Uterus (tissue), 4 donors: ENCODE measurements around the gene SEPTIN11. TPM values are rescaled to one million over a fixed set of nuclear protein-coding genes. Genes with fewer than 3 reads are reported as not detected.

Experiments
- DNase-seq, 2 donors: peaks; one replicate each; pipeline ENCODE4 v3.0.0-alpha.2; 2019 to 2020
- H3K27ac ChIP-seq, 2 donors: fragments of 200-600 bp; sonication (generic); 1 replicate in 1 of 2; 2 replicates in 1 of 2; pipeline ENCODE4 v1.5.1; 2016 to 2018
- H3K27me3 ChIP-seq, 2 donors: fragments of 200-600 bp; sonication (generic); one replicate each; pipeline ENCODE4 v1.5.1; 2018 to 2019; ENCODE audit warnings: control low read depth in 1 of 2
- H3K36me3 ChIP-seq, 2 donors: fragments of 200-600 bp; sonication (generic); one replicate each; pipeline ENCODE4 v1.5.1; 2019; ENCODE audit warnings: control low read depth in 1 of 2
- H3K4me1 ChIP-seq, 2 donors: fragments of 200-600 bp; sonication (generic); one replicate each; pipeline ENCODE4 v1.5.1; 2018 to 2019; ENCODE audit warnings: control low read depth in 1 of 2
- H3K4me3 ChIP-seq, 2 donors: fragments of 200-600 bp; sonication (generic); 1 replicate in 1 of 2; 2 replicates in 1 of 2; pipeline ENCODE4 v1.5.1; 2018 to 2019; ENCODE audit warnings: mild to moderate bottlenecking in 1 of 2
- H3K9me3 ChIP-seq, 2 donors: fragments of 200-600 bp; sonication (generic); one replicate each; pipeline ENCODE4 v1.5.1; 2019; ENCODE audit warnings: control low read depth in 1 of 2
- CTCF ChIP-seq, 4 experiments: fragments of 200-600 bp in 2 of 4; fragments of 450-650 bp in 2 of 4; sonication (generic) in 2 of 4; IDR thresholded peaks; one replicate each; pipeline ENCODE4 v1.5.1; 2016 to 2019; ENCODE audit warnings: antibody characterized with exemption in 4 of 4, mild to moderate bottlenecking in 2 of 4, moderate library complexity in 1 of 4
- POLR2A ChIP-seq, 2 donors: fragments of 450-650 bp; IDR thresholded peaks; one replicate each; pipeline ENCODE4 v1.6.1; 2016; ENCODE audit warnings: antibody characterized with exemption in 2 of 2, mild to moderate bottlenecking in 1 of 2, moderate library complexity in 1 of 2
- intact Hi-C: fragments of 100-400 bp; cut with DNase I; formaldehyde crosslinking; loops from one replicate; pipeline ENCODE4 v1.15.1; 2023; ENCODE audit warnings: low total_unique reads
- total RNA-seq, 4 donors: library from RNA; depleted of rRNA in 3 of 4; stranded (reverse); fragments of >200 nt in 3 of 4; gene quantifications; one replicate each; pipeline versions ENCODE4 v1.1.0 to v1.2.4, GENCODE V29; 2014 to 2023
- donor health status: DM: yes; HTN: yes; CAD: no.

Gene SEPTIN11
- total RNA-seq, 4 donors from 2014 or later, result 49.4 to 317 (median 88.1) TPM

- Histone ChIP-seq H3K9me3 (no peaks in the 10 kb centered on the region), H3K4me3 (no peak overlapping the region), H3K27ac (peak overlapping the region in 1 of 2 donors; percentile 90), H3K36me3 (no peaks in the 10 kb centered on the region), H3K27me3 (no peaks in the 10 kb centered on the region), H3K4me1 (no peaks in the 10 kb centered on the region)
- TF ChIP-seq CTCF (IDR thresholded peaks at IDR 0.05) (no peak), POLR2A (IDR thresholded peaks at IDR 0.05) (no peak)
- intact Hi-C loops, result no loop called here
- no peak for DNase-seq
Measured at GRCh38 chr4:76952071-76952470, 2.5 kb downstream of the SEPTIN11 start.

- Histone ChIP-seq H3K27me3 (no peaks in the 10 kb centered on the region), H3K36me3 (no peaks in the 10 kb centered on the region), H3K9me3 (no peaks in the 10 kb centered on the region), H3K4me3 (no peak overlapping the region), H3K4me1 (no peaks in the 10 kb centered on the region), H3K27ac (peak overlapping the region in 1 of 2 donors; percentile 2)
- TF ChIP-seq CTCF (IDR thresholded peaks at IDR 0.05) (no peak), POLR2A (IDR thresholded peaks at IDR 0.05) (no peak)
- DNase-seq, result no peak
- intact Hi-C loops, result no loop called here
Measured at GRCh38 chr4:76952656-76953582, 3.4 kb downstream of the SEPTIN11 start.

- Histone ChIP-seq H3K27me3 (no peaks in the 10 kb centered on the region), H3K9me3 (no peaks in the 10 kb centered on the region), H3K4me1 (no peaks in the 10 kb centered on the region), H3K36me3 (no peaks in the 10 kb centered on the region), H3K27ac (no peak overlapping the region), H3K4me3 (no peak overlapping the region)
- no peak for TF ChIP-seq POLR2A (IDR thresholded peaks at IDR 0.05)
- TF ChIP-seq CTCF (IDR thresholded peaks at IDR 0.05), result no peak
- intact Hi-C loops, result no loop called here
- no peak for DNase-seq
Measured at GRCh38 chr4:76953956-76954355, 4.4 kb downstream of the SEPTIN11 start.

GRCh38 chr4:76954489-76954888 is 4.9 kb downstream of the SEPTIN11 start:
- Histone ChIP-seq H3K36me3 (no peaks in the 10 kb centered on the region), H3K4me3 (no peak overlapping the region), H3K27me3 (no peaks in the 10 kb centered on the region), H3K9me3 (no peaks in the 10 kb centered on the region), H3K4me1 (no peaks in the 10 kb centered on the region), H3K27ac (no peak overlapping the region)
- TF ChIP-seq CTCF (IDR thresholded peaks at IDR 0.05) (no peak), POLR2A (IDR thresholded peaks at IDR 0.05) (no peak)
- no peak for DNase-seq
- intact Hi-C loops, result no loop called here

GRCh38 chr4:76955182-76955581 is 5.6 kb downstream of the SEPTIN11 start:
- Histone ChIP-seq H3K36me3 (no peaks in the 10 kb centered on the region), H3K4me3 (no peak overlapping the region), H3K27me3 (no peaks in the 10 kb centered on the region), H3K27ac (no peak overlapping the region), H3K9me3 (no peaks in the 10 kb centered on the region), H3K4me1 (no peaks in the 10 kb centered on the region)
- TF ChIP-seq CTCF (IDR thresholded peaks at IDR 0.05) (no peak), POLR2A (IDR thresholded peaks at IDR 0.05) (no peak)
- no peak for DNase-seq
- intact Hi-C loops, result no loop called here
